Esophagus muscularis mucosa (tissue), 4 donors: Measurements from ENCODE around the gene KLF11.
"Not testable (repeated sequence)": the region's sequence is repeated elsewhere in the genome, so short reads cannot be mapped to it uniquely, and the experiment has no call there.

Experiments used
- EP300 ChIP-seq: sonication (generic); formaldehyde crosslinking; IDR thresholded peaks from one replicate; pipeline ENCODE4 v1.6.1; 2017; ENCODE audit warnings: antibody characterized with exemption
- POLR2A ChIP-seq: fragments of 450-650 bp; IDR thresholded peaks from one replicate; pipeline ENCODE4 v1.6.1; 2017; ENCODE audit warnings: antibody characterized with exemption, moderate library complexity, mild to moderate bottlenecking, low read depth
- TF ChIP-seq, protein P1 (sequence below), 3 experiments: fragments of 200-600 bp in 2 of 3; fragments of 450-650 bp in 1 of 3; sonication (generic) in 2 of 3; IDR thresholded peaks; one replicate each; pipeline ENCODE4 v1.5.1; 2017 to 2019; ENCODE audit warnings: antibody characterized with exemption in 3 of 3, mild to moderate bottlenecking in 2 of 3, moderate library complexity in 1 of 3

- TF ChIP-seq, protein P1, sequence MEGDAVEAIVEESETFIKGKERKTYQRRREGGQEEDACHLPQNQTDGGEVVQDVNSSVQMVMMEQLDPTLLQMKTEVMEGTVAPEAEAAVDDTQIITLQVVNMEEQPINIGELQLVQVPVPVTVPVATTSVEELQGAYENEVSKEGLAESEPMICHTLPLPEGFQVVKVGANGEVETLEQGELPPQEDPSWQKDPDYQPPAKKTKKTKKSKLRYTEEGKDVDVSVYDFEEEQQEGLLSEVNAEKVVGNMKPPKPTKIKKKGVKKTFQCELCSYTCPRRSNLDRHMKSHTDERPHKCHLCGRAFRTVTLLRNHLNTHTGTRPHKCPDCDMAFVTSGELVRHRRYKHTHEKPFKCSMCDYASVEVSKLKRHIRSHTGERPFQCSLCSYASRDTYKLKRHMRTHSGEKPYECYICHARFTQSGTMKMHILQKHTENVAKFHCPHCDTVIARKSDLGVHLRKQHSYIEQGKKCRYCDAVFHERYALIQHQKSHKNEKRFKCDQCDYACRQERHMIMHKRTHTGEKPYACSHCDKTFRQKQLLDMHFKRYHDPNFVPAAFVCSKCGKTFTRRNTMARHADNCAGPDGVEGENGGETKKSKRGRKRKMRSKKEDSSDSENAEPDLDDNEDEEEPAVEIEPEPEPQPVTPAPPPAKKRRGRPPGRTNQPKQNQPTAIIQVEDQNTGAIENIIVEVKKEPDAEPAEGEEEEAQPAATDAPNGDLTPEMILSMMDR (IDR thresholded peaks at IDR 0.05): not testable (repeated sequence)
- TF ChIP-seq EP300, POLR2A: not testable (repeated sequence)
Observed at GRCh38 chr2:10012366-10012962, 30.9 kb upstream of the KLF11 start.
